Measurements from ENCODE around the gene CCDC148. TPM values are rescaled to one million over a fixed set of nuclear protein-coding genes. Genes with fewer than 3 reads are reported as not detected.

Gene CCDC148
- polyA plus RNA-seq, 2 of the 4 experiments (the other 2 are of a cell fraction) = 0.41 to 0.85 TPM

DNA sequence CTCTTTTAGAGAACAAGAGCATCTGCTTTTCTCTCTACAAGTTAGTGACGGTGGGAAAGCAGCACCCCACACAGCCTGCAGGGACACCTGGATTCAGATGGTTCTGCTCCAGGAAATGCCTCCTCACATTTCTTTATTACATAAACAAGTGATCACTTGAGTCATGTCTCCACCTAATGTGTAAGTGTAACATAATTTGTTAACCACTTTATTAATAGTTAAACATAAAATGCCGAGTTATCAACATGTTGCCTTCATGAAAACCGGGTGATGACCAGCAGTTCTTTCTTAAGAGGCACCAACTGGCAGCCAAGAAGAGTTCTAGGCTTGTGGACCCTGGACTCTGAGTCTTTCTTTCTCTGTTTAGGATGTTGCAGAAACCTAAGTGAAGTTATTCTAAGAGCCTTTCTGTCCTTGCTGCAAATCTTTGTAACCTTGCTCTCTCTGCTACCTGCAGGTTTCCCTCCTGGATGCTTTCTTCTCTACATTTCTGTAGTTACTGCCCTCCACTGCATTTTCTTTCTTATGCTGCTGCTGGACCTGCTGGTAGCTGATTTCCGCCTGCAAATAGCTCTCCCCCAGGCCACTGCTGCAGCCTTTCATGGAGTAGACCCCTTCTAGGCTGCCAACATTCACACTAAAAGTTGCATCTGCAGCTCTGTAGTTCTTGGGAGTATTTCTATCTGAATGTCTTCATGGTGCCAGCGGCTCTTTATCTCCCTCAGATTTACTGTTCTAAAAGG, 330.6 kb downstream of the CCDC148 start:
- H3K27ac ChIP-seq = no peak overlapping the region
- no peak for DNase-seq (ENCODE audit: low read depth in 1 of 2, low spot score in 1 of 2)
- TF ChIP-seq, protein P1, sequence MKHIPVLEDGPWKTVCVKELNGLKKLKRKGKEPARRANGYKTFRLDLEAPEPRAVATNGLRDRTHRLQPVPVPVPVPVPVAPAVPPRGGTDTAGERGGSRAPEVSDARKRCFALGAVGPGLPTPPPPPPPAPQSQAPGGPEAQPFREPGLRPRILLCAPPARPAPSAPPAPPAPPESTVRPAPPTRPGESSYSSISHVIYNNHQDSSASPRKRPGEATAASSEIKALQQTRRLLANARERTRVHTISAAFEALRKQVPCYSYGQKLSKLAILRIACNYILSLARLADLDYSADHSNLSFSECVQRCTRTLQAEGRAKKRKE (CRISPR knock-in tag; IDR thresholded peaks at IDR 0.05; ENCODE audit: low read depth) = no peak
- TF ChIP-seq NFE2L2 (conservative IDR thresholded peaks at IDR 0.05; ENCODE audit: low read length) = no peak
- TF ChIP-seq RFX5 (IDR thresholded peaks at IDR 0.05) = no peak
- TF ChIP-seq, protein P2, sequence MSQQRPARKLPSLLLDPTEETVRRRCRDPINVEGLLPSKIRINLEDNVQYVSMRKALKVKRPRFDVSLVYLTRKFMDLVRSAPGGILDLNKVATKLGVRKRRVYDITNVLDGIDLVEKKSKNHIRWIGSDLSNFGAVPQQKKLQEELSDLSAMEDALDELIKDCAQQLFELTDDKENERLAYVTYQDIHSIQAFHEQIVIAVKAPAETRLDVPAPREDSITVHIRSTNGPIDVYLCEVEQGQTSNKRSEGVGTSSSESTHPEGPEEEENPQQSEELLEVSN (IDR thresholded peaks at IDR 0.05; ENCODE audit: borderline replicate concordance, low read depth) = no peak
- TF ChIP-seq, protein P3, sequence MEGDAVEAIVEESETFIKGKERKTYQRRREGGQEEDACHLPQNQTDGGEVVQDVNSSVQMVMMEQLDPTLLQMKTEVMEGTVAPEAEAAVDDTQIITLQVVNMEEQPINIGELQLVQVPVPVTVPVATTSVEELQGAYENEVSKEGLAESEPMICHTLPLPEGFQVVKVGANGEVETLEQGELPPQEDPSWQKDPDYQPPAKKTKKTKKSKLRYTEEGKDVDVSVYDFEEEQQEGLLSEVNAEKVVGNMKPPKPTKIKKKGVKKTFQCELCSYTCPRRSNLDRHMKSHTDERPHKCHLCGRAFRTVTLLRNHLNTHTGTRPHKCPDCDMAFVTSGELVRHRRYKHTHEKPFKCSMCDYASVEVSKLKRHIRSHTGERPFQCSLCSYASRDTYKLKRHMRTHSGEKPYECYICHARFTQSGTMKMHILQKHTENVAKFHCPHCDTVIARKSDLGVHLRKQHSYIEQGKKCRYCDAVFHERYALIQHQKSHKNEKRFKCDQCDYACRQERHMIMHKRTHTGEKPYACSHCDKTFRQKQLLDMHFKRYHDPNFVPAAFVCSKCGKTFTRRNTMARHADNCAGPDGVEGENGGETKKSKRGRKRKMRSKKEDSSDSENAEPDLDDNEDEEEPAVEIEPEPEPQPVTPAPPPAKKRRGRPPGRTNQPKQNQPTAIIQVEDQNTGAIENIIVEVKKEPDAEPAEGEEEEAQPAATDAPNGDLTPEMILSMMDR (IDR thresholded peaks at IDR 0.05) = no peak
- TF ChIP-seq RNF2 (IDR thresholded peaks at IDR 0.05; ENCODE audit: borderline replicate concordance, low read depth) = no peak
- TF ChIP-seq ZC3H11A (IDR thresholded peaks at IDR 0.05) = no peak
- TF ChIP-seq ZSCAN20 (CRISPR knock-in tag; IDR thresholded peaks at IDR 0.05) = no peak
- TF ChIP-seq RAD21 (conservative IDR thresholded peaks at IDR 0.05 in 1 of 2, IDR thresholded peaks at IDR 0.05 in 1 of 2) = no peak
- no peak for TF ChIP-seq TP53 (CRISPR knock-in tag; IDR thresholded peaks at IDR 0.05)
- ChIA-PET CTCF (no interaction called here), POLR2A (no interaction called here)
- no peak overlapping the region for H3K4me2 ChIP-seq
- ATAC-seq = no peak
- no peak overlapping the region for H3K4me3 ChIP-seq
- 64% methylated on average over 5 of the region's 5 CpGs for WGBS (ENCODE audit: missing lambda C conversion rate)
- no peak for FAIRE-seq
- H3K9me3 ChIP-seq = no peaks in the 10 kb centered on the region
- H3K4me1 ChIP-seq = peaks cover 35% of the 10 kb centered on the region

DNA sequence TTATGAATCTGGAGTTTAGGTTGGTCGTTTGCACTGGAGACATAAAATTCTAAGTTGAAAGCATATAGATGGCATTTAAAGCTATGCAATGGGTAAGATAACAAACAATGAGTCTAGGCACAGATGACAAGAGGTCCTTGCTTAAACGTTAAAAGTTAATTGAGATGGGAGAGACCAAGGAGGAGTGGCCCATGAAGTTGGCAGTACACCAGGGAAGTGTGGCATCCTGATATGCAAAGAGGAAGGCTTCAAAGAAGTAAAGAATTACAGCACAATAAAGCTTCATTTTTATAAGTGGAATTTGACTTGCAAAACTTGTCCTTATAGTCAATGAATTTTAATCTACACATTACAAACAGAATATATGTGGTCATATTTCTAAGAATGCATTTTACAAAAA, 331.7 kb downstream of the CCDC148 start:
- POLR2A ChIA-PET = no interaction called here
- FAIRE-seq = no peak

More for the DNA sequence above, 331.7 kb downstream of the CCDC148 start:
- ATAC-seq (no peak), DNase-seq (ENCODE audit: low read depth in 1 of 2, low spot score in 1 of 2) (no peak)
- Histone ChIP-seq H3K4me1 (peaks cover 25% of the 10 kb centered on the region), H3K4me3 (no peak overlapping the region), H3K9me3 (no peaks in the 10 kb centered on the region), H3K27ac (no peak overlapping the region), H3K4me2 (no peak overlapping the region)
- CTCF ChIA-PET = interaction anchor here (0.6 kb wide), 1 partner anchor 767 kb away, joined by 3 read pairs; no protein-coding TSS in a partner anchor
- no peak for TF ChIP-seq HDAC2 (IDR thresholded peaks at IDR 0.05)
- TF ChIP-seq ZNF302 (CRISPR knock-in tag; IDR thresholded peaks at IDR 0.05) = no peak
- no peak for TF ChIP-seq FOSL2 (IDR thresholded peaks at IDR 0.05)
- no peak for TF ChIP-seq FOSL2 (CRISPR knock-in tag; IDR thresholded peaks at IDR 0.05)
- TF ChIP-seq, protein P4, sequence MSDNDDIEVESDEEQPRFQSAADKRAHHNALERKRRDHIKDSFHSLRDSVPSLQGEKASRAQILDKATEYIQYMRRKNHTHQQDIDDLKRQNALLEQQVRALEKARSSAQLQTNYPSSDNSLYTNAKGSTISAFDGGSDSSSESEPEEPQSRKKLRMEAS (IDR thresholded peaks at IDR 0.05) = no peak
- no peak for TF ChIP-seq PHF8 (IDR thresholded peaks at IDR 0.05; ENCODE audit: borderline replicate concordance, low read depth)
- no peak for TF ChIP-seq TFCP2L1 (CRISPR knock-in tag; IDR thresholded peaks at IDR 0.05)
- TF ChIP-seq RARB (CRISPR knock-in tag; IDR thresholded peaks at IDR 0.05) = no peak
- no peak for TF ChIP-seq EP300 (IDR thresholded peaks at IDR 0.05)
- TF ChIP-seq RFX5 (IDR thresholded peaks at IDR 0.05) = no peak
- no peak for TF ChIP-seq CBX2 (IDR thresholded peaks at IDR 0.05; ENCODE audit: borderline replicate concordance, low read depth)
- TF ChIP-seq MAFK (IDR thresholded peaks at IDR 0.05; ENCODE audit: partially characterized antibody) = no peak
- WGBS (ENCODE audit: missing lambda C conversion rate) = 18% methylated on average over 2 of the region's 2 CpGs

Small RNA genes within 50 kb of the gene (small RNA-seq; reads per million reads assigned to genes)
- 0 reads per million in 6 experiments for gene RN7SL393P

Other genes starting within 250 kb of the CCDC148 start
- gene PKP4, start 199 bp upstream of the CCDC148 start, polyA plus RNA-seq (2011; rRNA removed) = 56.6 and 57.9 TPM in 2 replicates
- 26.7 to 33.4 TPM (median 27.0 TPM) in 3 replicates for gene PKP4, start 199 bp upstream of the CCDC148 start, polyA plus RNA-seq (2017; fragmentation: RNase III; extraction: RNeasy Plus Mini Kit Qiagen cat#74134 plus additional on column Dnase treatment)